ENCODE data around the gene MBD2. TPM values are rescaled to one million over a fixed set of nuclear protein-coding genes. Genes with fewer than 3 reads are reported as not detected.

MBD2 gene
- total RNA-seq, 1 experiment from 2014 or later: 53.3 TPM

GRCh38 chr18:54251606-54252390, 27.3 kb upstream of the MBD2 start:
- intact Hi-C loops (cut with micrococcal nuclease; ENCODE audit: unreplicated experiment): no loop called here
- CTCF ChIA-PET: no interaction called here
- in situ Hi-C loops (cut with HindIII; ENCODE audit: low pct_unique_long_range_greater_than_20kb, low sequenced_read_pairs): no loop called here
- Histone ChIP-seq H3K4me3 (ENCODE audit: low read depth in 2 of 2, low read length in 2 of 2) (no peak overlapping the region), H3K4me1 (ENCODE audit: control insufficient read depth, insufficient read depth, low read length) (peaks cover 8% of the 10 kb centered on the region), H3K27ac (ENCODE audit: low read length) (no peak overlapping the region), H3K9me3 (ENCODE audit: control insufficient read depth, insufficient read depth, low read depth, low read length) (no peaks in the 10 kb centered on the region), H3K27me3 (ENCODE audit: control insufficient read depth, insufficient read depth, low read length) (no peaks in the 10 kb centered on the region), H3K36me3 (ENCODE audit: control insufficient read depth, insufficient read depth, low read length) (no peaks in the 10 kb centered on the region; the same call in 1 of the 2 replicates)
- TF ChIP-seq TCF7L2 (IDR thresholded peaks at IDR 0.05; ENCODE audit: low read depth, low read length) (no peak), POLR2AphosphoS5 (IDR thresholded peaks at IDR 0.05; ENCODE audit: low read depth, low read length) (no peak), REST (IDR thresholded peaks at IDR 0.05; ENCODE audit: insufficient read depth in 1 of 2, low read depth in 2 of 2, low read length in 1 of 2) (no peak), SIN3A (IDR thresholded peaks at IDR 0.05; ENCODE audit: borderline replicate concordance, insufficient read depth, low read depth, low read length) (no peak)
- TF ChIP-seq, protein P1, sequence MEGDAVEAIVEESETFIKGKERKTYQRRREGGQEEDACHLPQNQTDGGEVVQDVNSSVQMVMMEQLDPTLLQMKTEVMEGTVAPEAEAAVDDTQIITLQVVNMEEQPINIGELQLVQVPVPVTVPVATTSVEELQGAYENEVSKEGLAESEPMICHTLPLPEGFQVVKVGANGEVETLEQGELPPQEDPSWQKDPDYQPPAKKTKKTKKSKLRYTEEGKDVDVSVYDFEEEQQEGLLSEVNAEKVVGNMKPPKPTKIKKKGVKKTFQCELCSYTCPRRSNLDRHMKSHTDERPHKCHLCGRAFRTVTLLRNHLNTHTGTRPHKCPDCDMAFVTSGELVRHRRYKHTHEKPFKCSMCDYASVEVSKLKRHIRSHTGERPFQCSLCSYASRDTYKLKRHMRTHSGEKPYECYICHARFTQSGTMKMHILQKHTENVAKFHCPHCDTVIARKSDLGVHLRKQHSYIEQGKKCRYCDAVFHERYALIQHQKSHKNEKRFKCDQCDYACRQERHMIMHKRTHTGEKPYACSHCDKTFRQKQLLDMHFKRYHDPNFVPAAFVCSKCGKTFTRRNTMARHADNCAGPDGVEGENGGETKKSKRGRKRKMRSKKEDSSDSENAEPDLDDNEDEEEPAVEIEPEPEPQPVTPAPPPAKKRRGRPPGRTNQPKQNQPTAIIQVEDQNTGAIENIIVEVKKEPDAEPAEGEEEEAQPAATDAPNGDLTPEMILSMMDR (IDR thresholded peaks at IDR 0.05): no peak
- DNase-seq (ENCODE audit: low read depth, low spot score) (no peak), ATAC-seq (no peak)
- BruUV-seq (replicated peaks): no TSS peak
- POLR2A ChIA-PET: no interaction called here

DNA sequence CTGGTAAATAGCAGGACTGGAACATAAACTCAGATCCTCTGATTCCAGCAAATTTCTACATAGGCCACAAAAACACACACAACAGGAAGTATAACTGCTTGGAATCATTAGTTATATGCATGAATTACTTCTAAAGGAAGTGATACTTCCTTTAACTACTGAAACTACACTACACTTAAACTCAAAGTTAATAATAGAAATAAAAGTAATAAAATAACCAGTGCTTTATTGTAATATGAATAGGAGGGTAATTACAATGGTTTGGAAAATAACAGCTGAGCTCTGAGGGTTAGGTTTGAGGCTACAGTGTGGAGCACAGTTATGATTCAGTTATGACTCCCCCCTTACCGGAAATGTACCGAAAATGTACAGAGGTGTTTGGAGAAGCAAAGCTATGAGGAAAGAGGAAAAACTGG, 26.4 kb upstream of the MBD2 start:
- in situ Hi-C loops (cut with HindIII; ENCODE audit: low pct_unique_long_range_greater_than_20kb, low sequenced_read_pairs): no loop called here
- Histone ChIP-seq H3K4me1 (ENCODE audit: control insufficient read depth, insufficient read depth, low read length) (peaks cover 8% of the 10 kb centered on the region), H3K27me3 (ENCODE audit: control insufficient read depth, insufficient read depth, low read length) (no peaks in the 10 kb centered on the region), H3K36me3 (ENCODE audit: control insufficient read depth, insufficient read depth, low read length) (no peaks in the 10 kb centered on the region; the same call in 1 of the 2 replicates), H3K9me3 (ENCODE audit: control insufficient read depth, insufficient read depth, low read depth, low read length) (no peaks in the 10 kb centered on the region), H3K4me3 (ENCODE audit: low read depth in 2 of 2, low read length in 2 of 2) (no peak overlapping the region), H3K27ac (ENCODE audit: low read length) (no peak overlapping the region)
- ATAC-seq (no peak), DNase-seq (ENCODE audit: low read depth, low spot score) (no peak)
- TF ChIP-seq SIN3A (IDR thresholded peaks at IDR 0.05; ENCODE audit: borderline replicate concordance, insufficient read depth, low read depth, low read length) (no peak), TCF7L2 (IDR thresholded peaks at IDR 0.05; ENCODE audit: low read depth, low read length) (no peak), POLR2AphosphoS5 (IDR thresholded peaks at IDR 0.05; ENCODE audit: low read depth, low read length) (no peak), REST (IDR thresholded peaks at IDR 0.05; ENCODE audit: insufficient read depth in 1 of 2, low read depth in 2 of 2, low read length in 1 of 2) (no peak)
- TF ChIP-seq, protein P1 (IDR thresholded peaks at IDR 0.05): no peak
- no TSS peak for BruUV-seq (replicated peaks)
- intact Hi-C loops (cut with micrococcal nuclease; ENCODE audit: unreplicated experiment): no loop called here
- POLR2A ChIA-PET: no interaction called here
- CTCF ChIA-PET: no interaction called here
